GM21423 (cell line): ENCODE measurements around the gene DYSF.

Source experiments
- ATAC-seq: cut with Tn5 transposase; IDR thresholded peaks from one replicate; pipeline ENCODE4 v1.9.1; 2021; ENCODE audit warnings: mild to moderate bottlenecking, moderate library complexity; ENCODE audit not compliant: unreplicated experiment

Gene DYSF

DNA sequence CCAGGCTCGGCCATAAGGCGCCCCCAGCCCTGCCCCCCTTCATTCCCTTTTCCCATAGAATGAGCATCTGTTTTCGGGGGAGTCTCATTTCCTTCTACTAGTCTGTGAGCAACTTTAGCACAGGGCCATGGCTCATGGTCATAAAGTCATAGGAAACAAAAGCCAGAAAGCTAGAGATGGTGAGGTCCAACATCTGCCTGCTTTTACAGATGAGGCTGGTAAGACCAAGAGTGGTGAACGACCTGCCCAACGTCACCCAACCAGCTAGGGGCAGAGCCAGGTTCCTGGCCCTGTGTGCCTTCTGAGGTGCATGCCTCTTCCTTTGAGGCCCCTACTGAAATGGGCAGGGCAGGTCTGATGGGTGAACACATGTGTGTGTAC is 212.7 kb downstream of the DYSF start:
- ATAC-seq: no peak

GRCh38 chr2:71667256-71668182 is 214.2 kb downstream of the DYSF start:
- no peak for ATAC-seq

DNA sequence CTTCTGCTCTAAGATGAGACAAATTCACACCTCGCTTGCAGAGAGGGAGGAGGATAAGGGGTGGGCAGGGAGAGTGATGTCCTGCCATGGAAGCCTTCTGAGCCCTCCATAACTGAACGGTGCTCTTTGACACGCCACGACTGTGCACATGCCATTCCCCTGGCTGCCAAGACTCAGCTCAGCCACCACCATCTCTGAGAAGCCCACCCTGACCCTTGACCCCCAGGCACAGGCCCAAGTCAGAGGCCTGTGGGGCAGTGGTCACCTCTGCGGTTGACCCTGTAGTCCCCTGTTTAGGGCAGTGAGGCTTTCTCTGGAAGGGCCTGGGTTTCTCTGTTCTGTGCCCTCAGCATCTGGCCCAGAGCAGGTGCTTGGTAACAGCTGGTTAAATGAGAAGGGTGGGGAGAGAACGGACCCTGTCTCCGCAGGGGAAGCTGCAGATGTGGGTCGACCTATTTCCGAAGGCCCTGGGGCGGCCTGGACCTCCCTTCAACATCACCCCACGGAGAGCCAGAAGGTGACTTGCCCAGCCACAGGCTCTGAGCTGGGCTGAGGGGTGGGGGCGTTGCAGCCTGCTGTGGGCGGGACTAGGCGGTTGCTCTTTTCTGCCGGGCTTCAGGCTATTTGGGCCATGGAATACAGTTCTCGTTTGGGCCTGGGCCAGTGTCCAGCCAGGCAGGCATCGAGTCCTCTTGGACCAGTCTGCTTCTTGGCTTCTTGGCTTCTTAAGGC is 215.1 kb downstream of the DYSF start:
- ATAC-seq: no peak

DNA sequence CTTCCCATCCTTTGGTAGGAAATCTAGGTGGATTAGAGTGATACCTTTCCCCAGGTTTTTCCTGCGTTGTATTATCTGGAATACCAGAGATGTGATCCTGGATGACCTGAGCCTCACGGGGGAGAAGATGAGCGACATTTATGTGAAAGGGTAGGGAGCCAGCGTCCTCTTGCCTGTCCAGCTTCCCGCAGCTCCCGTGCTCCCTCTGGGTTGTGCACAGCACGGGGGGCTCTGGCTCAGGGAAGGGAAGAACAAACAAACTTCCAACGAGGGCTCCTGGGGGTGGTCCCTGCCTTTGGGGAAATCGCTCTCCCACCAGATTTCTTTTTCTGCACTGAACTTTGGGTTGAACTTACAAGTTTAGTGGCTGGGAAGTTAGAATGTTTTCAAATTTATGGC is 215.7 kb downstream of the DYSF start:
- ATAC-seq: no peak

DNA sequence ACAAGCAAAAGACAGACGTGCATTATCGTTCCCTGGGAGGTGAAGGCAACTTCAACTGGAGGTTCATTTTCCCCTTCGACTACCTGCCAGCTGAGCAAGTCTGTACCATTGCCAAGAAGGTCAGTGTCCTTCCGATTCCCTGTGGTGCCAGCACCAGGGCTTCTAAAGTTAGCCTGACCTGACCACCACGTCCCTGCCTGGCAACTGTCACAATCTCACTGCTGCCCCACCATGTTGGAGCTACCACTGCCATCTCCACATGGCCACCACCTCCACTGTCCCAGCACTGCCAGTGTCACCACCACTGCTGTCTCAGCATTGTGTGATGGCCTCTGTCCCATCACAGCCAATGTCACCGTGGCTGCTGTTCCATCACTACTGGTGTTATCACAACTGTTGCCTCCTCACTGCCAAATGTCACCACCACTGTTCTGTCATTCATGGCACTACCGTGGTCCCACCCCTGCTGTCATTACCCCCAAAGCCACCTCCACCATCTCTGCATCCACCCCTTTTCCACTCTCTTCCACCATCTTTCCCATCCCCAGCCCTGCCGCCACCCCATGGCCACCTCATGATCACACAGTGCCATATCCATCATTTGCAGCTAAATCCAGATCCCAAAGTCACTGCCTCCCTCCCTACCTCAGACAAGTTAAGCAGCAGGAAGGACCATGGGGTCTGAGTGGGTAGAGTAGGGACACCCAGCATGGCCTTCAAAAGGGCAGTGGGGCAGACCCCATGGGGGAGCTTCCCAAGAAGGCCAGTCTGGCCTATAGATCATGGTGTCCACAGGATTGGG is 216.5 kb downstream of the DYSF start:
- ATAC-seq: no peak

- no peak for ATAC-seq
These were observed 217.1 kb downstream of the DYSF start for GRCh38 chr2:71670430-71670795.

DNA sequence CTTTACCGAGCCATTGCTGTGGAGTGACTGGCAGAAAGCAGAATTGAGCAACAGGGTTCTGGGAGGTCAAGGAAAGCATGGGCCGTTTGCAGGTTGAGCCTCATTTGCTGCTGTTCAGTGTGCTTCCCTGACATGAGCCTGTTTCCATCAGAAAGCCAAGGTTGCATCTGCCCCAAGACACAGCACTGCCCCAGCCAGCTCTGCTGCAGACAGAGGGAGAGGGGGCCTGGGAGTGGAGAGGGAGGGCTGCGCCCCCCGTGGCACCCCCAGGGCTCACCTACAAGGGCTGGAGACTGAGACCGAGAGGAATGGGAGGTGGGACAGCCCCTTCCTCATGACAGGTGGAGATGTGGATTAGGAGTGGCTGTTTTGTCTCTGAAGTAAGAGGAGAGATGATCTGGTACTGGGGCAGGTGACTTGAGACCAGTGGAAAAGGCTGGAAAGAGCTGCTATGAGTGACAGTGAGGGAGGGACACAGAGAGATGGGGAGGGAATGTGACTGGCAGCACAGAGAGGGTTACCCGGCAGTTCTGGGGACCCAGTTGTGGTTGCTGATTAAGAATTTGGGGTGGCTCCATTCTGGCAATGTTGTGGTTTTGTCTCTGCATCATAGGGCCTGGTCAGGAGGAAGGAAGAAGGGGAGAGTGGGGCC is 218.0 kb downstream of the DYSF start:
- ATAC-seq: no peak

DNA sequence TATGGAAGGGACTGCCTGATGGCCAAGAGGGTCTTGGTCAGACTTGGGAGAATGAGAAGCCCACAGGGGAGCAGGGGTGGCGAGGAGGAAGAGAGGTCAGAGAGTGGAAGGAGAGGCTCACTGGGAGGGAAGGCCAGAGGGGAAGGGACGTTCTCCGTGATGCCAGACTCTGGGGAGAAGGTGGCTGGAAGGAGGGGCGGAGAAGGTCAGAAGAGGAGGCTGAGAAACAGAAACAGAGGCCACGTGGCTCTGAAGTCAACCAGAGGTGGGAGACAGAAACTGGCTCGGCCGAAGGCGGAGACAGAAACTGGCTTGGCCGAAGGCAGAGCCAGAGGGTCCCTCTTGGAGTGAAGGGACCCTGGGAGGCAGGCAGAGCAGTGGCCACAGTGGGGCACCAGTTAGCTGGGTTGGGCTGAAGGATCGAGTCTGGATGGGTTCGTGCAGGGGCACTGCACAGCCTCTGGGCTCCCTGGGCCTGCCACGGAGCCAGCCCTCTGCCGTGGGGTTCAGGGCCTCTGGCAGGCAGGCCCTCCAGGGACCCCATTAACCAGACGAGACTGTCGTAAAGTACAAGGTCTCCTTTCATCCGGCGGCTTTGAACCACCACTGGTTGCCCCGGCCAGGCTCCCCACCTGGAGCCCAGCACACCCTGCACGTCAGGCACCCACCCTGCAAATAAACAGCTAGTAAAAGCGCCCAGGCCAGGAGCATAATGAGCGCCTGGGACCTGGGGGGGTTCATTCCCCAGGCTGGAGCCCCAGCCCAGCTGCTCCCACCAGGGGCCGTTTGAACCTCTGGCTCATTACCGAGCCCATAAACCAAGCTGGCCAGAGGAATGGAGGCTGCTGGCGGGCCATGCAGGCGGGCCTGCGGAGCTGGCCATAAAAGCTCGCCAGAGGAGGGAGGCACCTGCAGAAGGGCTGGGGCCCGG is 218.8 kb downstream of the DYSF start:
- ATAC-seq: no peak

DNA sequence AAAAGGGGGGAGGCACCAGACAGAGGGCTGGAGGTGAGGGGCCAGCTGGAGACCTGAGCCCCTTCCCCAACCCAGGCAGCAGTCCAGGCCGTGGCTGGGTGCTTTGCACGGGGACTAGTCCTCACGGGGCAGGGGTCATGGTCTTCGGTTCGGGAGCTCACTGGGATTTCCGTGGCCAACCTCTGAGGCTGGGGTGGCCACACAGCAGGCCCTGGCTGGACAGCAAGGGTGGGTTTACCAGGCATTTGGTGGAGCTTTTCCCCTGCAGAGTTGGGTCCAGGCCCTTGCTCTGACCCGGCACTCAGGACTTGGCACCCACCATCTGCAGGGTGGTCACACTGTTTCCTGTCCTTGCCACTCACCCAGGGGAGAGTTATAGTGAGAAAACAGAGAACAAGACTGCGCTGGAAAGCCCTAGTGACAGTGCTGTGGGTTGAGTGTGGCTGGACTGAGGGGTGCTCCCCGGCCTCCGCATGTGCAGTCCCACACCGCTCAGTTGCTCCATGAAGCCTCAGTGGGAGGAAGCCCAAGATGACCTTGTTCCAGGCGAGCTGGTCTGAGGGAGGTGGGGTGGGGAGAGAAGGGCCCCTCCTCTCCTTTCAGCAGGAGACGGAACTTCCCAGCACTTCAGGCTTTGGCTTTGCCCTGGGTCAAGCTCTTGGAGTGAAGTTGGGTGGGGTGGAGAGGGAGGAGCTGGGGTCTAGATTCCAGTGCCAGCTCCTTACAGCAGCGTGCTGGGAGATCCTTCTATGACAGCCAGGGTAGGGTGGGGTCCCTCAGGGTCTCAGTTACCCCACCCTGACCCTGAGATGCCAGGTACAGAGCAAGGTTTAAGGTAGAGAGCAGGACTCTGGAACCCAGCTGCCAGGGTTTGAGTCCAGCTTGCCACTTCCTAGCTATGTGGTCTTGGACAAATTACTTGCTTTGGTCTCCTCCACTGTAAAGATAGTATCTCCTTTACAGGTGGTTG is 219.8 kb downstream of the DYSF start:
- no peak for ATAC-seq

DNA sequence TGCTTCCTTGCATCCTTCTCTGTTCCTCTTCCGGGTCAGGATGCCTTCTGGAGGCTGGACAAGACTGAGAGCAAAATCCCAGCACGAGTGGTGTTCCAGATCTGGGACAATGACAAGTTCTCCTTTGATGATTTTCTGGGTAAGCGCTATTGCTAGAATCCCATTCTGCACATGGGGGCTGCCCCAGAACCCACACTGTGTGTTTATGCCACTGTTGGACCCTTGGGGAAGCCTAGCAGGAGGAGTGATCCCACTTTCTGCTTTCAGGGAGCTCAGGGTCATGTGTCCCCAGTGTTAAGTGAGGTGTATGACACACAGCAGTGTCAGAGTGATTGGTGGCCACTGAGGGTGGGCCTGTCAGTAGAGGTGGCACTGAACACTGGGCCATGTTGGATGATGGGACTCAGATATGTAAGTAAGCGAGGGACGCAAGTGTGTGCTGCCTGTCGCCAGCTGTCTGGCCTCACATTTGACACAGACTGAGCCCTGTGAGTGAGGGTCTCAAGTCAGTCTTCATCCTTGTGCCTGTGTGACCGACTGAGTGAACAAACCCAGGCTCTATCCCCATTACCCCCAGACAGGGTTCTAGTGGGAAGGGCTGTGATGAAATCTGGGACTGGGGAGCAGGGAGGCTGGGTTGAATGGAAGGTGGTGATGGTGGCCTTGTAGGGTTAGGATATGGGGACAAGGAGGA is 220.9 kb downstream of the DYSF start:
- ATAC-seq: no peak

- no peak for ATAC-seq
These were observed 221.9 kb downstream of the DYSF start for GRCh38 chr2:71675296-71675695.

- ATAC-seq: no peak
These were observed 225.5 kb downstream of the DYSF start for GRCh38 chr2:71678874-71679273.

DNA sequence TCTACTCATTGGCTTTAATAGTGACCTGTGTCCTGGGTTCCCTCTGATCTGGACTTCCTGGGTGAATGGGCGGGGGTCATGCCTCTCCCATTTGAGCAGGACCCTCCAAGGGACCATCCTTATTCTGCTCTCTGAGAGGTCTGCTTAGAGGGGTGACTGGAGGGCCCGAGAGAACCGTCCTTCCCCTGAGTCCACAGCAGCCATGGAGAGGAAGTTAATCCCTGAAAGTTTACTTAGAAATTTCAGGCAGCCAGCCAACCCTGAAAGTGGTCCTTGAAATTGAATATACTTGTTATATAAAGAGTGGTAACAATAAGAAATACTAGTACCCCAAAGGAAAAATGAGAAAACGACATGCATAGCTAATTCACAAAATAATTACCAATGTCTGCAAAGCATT is 226.1 kb downstream of the DYSF start:
- ATAC-seq: no peak

DNA sequence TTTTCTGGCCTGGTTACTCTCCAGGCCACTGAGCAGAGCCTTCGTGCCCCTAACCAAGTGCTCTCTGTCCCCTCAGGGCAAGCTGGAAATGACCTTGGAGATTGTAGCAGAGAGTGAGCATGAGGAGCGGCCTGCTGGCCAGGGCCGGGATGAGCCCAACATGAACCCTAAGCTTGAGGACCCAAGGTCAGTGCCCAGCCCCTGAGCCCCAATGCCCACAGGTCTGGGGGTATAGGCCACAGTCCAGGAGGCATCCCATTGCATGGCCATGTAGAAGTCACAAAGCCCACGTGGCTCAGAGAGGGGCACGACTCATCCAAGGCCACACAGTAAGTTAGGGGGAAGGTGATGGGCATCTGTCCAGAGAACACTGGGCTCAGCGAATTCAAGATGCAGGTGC is 227.6 kb downstream of the DYSF start:
- ATAC-seq: no peak

DNA sequence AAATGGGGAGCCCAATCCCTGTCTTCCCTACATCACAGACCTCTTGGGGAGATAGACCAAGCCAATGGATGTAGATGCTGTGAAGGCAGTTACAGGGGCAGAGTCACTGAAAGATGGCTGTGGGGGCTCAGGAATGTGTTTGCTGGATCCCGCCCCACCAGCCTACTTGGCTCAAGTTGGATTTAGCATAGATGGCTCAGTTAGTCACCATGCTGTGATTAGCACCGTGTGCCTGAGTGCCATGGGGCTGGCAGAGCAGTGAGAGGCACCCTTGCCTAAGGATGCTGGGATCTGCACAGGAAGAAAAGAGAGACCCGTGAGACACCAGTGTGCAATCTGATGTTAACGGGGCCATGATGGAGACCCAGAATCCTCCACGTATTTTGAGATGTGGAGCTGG is 228.3 kb downstream of the DYSF start:
- no peak for ATAC-seq

DNA sequence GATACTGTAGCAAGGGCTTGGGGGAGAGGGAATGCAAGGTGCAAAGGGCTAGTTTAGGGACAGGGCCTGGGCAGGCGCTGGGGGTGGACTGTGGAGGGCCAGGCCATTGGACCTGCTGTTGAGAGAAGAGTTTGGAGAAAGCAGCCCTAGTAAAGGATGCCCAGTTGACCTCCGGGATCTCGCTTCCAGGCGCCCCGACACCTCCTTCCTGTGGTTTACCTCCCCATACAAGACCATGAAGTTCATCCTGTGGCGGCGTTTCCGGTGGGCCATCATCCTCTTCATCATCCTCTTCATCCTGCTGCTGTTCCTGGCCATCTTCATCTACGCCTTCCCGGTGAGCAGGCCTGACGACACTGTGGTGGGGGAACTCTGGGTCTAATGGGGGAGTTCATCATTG is 229.0 kb downstream of the DYSF start:
- ATAC-seq: no peak

DNA sequence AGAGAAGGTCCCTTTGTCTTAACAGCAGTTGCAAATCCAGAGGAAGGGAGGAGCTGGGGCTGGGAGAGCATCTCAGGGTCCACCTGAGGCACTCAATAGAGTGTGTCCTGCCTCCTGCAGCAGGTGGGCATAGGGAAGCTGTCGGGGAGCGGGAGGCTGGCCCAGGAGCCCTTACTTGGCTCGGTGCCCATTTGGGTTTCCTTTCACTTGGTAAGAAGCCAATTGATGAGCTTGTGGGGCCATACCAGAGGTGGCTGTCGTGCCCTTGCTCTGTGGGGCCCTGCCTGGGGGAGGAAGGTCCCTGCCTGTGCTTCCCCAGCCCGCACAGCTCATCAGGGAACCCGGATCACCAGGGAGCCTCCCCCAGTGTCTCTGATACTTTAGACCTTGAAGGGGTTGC is 229.7 kb downstream of the DYSF start:
- ATAC-seq: no peak

DNA sequence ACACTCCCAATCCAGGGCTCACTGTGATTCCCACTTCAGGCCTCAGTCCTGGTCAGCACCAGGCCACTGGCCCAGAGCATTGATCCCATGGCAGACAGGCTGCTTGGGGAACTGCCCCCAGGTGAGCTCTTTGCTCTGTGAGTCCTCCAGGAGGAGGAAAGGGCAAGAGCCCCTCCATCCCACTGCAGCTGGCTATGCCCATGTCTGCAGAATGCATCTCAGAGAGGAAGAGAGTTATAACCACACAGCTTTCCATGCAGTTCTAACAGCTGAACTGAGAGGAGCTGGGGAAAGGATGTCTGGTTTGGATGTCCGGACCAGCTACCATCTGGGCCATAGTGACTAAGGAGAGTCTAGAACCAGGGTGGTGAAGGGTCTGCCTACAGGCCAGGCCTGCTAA is 230.3 kb downstream of the DYSF start:
- ATAC-seq: no peak
